SKM-1 treated with dmso at 0.1 percent for 144 hours (cell line): Measurements from ENCODE around the gene BCDIN3D.
"Not testable (repeated sequence)": the region's sequence is repeated elsewhere in the genome, so short reads cannot be mapped to it uniquely, and the experiment has no call there.

Experiments
- DNase-seq: peaks from one replicate; lab custom pipeline; 2025; ENCODE audit not compliant: unreplicated experiment; lab: John Stamatoyannopoulos, UW

Gene BCDIN3D

DNA sequence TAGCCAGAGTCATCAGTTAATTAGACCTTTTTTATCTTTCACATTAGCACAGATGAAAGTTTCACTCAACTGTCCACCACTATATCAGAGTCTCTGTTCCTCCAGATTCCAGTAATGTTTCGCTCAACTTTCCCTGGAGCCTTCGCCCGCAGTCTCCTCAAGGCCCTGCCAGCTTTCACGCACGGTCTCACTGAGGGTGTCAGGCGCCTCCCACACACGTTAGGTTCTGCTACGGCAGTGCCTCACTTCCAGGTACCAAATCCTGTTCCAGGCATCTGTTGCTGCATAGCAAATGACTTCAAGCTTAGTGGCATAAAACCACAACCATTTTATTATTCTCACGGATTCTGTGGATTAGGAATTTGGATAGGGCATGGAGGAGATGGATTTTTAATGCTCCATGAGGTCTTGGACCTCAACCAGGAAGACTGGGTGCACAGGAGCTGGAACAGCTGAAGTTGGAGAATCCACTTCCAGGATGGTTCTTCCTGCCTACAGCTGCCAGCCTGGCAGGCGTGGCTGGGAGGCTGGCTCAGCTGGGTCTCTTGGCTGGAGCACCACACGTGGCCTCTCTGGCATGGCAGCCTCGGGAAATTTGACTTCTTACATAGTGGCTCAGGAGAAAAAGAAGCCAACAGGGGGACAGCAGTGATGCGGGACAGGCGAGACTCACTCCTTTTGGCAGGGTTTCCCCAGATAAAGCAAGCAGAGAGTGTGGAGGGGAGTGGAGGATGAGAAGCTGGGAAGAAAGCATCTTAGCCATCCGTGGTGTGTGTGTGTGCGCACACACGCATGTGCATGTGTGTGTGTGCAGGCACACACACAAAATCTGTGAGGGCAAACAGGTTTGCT is 21.3 kb upstream of the BCDIN3D start:
- DNase-seq = no peak

DNA sequence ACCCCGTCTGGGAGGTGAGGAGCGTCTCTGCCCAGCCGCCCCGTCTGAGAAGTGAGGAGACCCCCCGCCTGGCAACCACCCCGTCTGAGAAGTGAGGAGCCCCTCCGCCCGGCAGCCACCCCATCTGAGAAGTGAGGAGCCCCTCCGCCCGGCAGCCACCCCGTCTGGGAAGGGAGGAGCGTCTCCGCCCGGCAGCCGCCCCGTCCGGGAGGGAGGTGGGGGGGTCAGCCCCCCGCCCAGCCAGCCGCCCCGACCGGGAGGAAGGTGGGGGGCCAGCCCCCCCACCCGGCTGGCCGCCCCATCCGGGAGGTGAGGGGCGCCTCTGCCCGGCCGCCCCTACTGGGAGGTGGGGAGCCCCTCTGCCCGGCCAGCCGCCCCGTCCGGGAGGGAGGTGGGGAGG is 18.0 kb upstream of the BCDIN3D start:
- DNase-seq = not testable (repeated sequence)

- not testable (repeated sequence) for DNase-seq
Measured at GRCh38 chr12:49855890-49856289, 13.0 kb upstream of the BCDIN3D start.

GRCh38 chr12:49854976-49855375 is 12.1 kb upstream of the BCDIN3D start:
- no peak for DNase-seq

DNA sequence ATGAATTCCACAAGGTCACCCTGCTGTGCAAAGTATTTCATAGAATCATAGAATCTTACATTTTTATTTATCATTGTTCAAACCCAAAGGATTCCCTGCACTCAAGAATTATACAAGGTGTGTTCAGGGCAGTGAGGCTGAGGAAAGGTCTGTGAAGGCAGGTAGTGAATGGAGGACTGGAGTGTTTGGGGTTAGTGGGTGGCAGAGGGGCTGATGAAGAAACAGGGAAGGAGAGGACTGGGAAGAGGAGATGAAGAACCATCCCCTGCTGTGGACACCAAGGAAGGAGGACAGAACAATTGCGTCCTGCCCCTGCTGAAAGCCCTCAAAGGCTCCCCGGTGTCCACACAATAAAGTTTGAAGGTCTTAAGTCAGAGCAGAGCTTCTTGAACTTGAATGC is 10.8 kb upstream of the BCDIN3D start:
- no peak for DNase-seq

DNA sequence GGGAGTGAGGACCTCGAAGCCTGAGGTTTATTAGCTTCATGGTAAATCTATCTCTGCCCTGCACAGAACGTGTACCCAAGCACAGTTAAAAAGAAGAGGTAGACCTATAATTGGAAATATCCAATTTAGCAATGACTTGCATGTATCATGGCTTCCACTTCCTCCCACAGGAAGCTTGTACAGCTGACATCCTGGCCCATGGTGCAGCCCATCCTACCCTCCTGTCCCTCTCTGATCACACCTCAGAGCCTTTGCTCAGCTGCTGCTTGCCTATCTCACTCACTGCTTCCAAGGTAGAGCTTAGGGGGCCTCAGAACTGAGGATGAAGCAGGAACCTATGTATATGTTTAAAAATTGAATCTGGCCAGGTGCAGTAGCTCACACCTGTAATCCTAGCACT is 4.3 kb upstream of the BCDIN3D start:
- no peak for DNase-seq

- no peak for DNase-seq
Measured at GRCh38 chr12:49846032-49846431, 3.1 kb upstream of the BCDIN3D start.

- no peak for DNase-seq
Measured at GRCh38 chr12:49843876-49844437, 1.1 kb upstream of the BCDIN3D start.

GRCh38 chr12:49843411-49843810 is 505 bp upstream of the BCDIN3D start:
- no peak for DNase-seq

- DNase-seq = peak; percentile 14
Measured at GRCh38 chr12:49838973-49839633, 3.8 kb downstream of the BCDIN3D start.

DNA sequence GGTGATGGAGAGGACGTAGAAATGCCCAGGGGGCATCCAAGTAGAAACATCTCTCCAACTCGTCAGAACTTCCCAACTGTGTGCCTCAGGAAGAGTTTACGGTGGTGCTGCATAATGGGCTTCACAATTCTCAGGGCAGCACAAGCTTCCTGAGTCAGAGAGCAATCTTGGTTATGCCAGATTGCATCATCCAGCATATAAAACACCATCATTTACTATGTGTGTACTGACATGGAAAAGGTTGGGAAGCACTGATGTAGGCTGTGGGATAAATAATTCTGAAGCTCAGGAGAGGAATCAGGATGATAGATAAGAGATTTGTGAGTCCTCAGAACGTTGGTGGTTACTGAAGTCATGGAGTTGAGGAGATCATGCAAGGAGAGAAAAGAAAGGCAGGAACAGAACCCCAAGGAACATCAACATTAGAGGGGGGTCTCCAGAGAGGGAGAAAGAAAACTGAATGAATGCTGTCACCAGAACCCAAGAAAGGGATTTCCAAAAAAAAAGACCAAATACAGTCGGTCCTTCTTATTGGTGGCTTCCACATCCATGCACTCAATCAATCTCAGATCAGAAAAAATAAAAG is 10.0 kb downstream of the BCDIN3D start:
- DNase-seq = no peak

GRCh38 chr12:49831717-49832116 is 11.2 kb downstream of the BCDIN3D start:
- no peak for DNase-seq

- DNase-seq = peak; percentile 80
Measured at GRCh38 chr12:49828133-49829091, 14.5 kb downstream of the BCDIN3D start, which contains the start of gene NCKAP5L. Gene NCKAP5L (minus strand): TSS chr12:49828413. CDS start chr12:49804044, 24,369 bp downstream.

- peak; percentile 3 for DNase-seq
Measured at GRCh38 chr12:49827401-49828099, 15.4 kb downstream of the BCDIN3D start.

DNA sequence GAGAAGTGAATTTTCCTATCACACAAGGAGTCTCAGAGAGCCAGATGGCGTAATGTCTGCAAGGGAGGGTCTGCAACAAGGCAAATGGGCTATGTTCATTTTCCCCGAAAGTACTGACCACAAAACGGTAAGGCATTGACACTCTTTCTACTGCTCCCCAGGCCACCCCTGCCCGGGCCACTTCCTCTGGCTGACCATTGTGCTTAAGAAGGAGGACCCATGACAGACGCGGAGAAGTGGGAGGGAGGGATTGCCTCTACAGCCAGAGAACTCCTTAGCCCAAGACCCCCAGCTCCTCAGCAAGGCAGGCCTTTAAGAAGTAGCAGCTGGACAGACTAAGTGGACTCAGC is 15.9 kb downstream of the BCDIN3D start:
- DNase-seq = no peak

GRCh38 chr12:49825971-49826421 is 16.9 kb downstream of the BCDIN3D start:
- no peak for DNase-seq

DNA sequence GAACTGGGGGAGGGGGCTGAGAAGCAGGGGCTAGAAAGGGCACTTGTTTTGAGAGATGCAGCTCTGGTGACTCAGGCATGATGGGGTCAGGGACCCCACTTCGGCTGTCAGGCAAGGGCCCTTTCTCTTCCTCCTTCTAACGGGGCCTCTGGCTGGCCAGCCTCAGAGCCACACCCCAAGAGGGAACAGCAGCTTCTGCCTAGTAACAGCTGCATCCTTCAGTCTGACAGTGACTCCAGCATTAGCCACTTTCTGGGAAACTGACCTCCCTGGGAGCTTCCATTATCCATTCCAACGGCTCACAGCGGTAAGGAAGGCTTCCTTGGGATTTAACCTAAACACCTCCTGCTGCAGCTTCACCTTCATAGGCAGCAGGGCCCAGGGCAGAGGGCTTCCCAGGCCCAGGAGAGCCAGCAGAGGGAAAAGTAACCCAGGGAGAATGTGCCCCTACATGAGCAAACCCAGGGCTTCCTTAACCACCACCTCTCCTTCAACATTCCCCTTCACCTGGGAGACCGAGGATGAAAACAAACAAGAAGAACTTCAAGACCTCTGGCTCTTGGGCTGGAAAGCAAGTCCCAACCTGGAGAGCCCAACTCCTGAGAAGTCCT is 17.4 kb downstream of the BCDIN3D start:
- DNase-seq = peak; percentile 9

DNA sequence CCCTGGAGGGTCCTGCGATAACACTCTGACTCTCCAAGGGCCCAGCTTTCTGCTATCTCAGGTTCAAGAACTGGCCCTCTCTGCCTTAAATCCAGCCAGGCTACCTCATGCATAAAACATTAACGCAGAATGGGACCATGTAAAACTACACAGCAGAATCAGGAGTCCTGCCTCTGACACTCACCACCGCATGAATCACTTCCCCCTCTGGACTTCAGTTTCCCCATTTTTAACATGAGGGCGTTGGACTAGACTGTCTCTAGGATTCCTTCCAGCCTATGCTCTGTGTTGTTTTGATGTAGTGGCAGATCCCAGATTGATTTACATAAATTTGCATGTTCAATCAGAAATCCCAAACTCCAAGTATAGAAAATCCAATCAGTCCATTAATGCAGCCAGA is 18.0 kb downstream of the BCDIN3D start:
- peak; percentile 64 for DNase-seq

DNA sequence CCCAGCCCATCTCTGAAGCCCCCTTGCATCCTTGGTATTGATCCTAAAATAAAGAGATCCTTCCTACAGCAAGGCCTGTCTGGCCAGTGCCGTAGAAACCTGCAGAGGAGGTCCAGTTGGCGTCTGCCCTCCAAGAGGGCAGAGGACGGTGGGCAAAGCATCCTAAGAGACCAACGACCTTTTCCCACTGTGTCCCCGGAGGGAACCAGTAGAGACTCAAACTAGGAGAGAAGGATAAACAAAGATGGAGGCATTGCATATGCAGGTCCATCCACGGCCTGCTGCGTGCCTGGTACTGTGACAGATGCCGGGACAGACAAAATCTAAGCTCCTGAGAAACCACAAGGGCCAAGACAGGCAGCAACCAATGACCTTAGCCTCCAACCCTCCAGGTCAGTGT is 18.5 kb downstream of the BCDIN3D start:
- DNase-seq = no peak
